AG08396 (cell line): ENCODE measurements around the gene NUP88.

Experiments
- DNase-seq: peaks from one replicate; pipeline ENCODE4 v3.0.0; 2012; ENCODE audit warnings: low spot score, mixed read lengths

NUP88 gene

DNA sequence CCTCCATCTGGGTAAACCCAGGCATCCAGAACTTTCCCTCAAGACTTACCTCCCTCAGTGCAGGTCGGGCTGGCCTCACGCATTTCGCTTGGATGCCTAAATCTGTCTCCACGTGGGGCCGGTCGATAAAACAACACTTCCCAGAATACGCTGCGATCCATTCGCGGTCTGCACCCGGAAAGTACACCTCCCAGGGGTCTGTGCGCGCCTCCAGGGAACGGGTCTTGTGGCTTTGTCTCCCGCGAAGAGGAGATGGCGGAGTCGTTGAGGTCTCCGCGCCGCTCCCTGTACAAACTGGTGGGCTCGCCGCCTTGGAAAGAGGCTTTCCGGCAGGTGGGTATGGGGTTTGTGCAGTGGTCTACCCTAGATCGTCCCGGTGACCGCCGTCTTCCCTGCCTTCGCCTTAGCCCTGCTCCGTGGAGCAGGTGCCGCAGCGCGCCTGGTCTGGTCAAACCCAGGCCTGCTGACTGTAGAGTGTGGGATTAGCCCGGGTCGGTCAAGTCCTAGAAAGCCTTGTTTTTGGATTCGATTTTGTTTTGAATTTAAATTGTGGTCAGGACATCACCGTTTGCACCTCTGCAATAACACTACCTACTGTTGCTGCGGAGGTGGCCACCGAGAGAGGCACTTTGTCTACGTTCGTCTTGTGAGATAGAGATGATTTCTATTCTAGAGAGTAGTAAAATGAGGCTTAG, 644 bp upstream of the NUP88 start, which contains the start of gene RPAIN:
Gene RPAIN (plus strand): TSS at position 224 of the 695 bp plus-strand sequence. CDS start 29 bp downstream, at position 253.
- peak; percentile 83 for DNase-seq

DNA sequence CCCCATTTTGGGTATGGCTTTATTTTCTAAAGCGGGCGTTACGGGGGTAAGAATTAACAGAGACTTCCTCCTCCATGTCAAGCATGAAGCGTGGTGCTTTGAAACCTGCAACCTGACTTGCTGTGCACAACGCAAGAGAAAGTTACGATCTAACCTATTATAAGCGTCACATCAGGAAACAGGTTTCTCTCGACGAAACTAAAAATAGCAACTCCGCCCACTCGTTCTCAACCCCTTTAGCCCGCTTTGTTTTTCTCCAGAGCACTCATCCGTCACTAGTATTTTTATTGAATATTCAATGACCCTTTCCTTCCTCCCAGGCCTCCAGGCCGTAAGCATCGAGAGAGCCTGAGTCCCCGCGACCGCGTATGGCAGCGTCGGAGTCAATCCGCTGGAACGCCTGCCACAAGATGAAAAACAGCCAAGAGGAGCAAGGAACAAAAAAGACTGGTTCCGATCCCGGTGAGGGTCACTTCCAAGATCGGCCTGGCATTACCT, 555 bp downstream of the NUP88 start:
- no peak for DNase-seq

DNA sequence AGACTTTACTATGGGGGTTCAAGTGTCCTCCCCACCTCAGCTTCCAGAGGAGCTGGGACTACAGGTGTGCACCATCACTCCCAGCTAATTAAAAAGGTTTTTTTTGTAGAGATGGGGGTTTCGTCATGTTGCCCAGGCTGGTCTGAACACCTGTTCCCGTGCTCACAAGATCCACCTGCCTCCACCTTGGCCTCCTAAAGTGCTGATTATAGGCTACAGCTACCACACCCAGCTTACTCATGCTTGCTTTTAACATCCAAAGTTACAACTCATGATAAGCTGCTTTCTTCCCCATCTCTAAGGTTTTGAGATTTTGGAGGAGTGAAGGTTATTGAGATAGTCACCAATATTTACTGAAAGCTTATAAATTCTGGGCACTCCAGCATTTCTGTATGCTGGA, 2.6 kb downstream of the NUP88 start:
- no peak for DNase-seq

DNA sequence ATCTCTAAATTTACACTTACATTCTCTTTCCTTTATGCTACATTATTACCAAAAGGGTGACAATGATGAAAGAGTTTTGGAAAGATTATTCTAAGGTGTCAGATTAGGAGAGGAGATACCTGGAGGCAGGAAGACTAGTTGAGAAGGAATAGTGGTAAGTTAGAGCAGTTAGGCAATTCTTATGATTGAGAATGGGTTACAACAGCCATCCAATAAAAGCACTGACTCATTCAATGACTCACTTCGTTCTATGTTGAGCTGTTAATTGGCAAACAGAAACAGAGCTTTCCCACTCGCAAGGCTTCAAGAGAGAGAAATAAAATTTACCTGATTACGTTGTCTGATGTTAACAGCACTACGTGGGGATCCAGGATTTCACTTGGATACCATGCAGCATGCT, 5.8 kb downstream of the NUP88 start:
- peak; percentile 36 for DNase-seq

DNA sequence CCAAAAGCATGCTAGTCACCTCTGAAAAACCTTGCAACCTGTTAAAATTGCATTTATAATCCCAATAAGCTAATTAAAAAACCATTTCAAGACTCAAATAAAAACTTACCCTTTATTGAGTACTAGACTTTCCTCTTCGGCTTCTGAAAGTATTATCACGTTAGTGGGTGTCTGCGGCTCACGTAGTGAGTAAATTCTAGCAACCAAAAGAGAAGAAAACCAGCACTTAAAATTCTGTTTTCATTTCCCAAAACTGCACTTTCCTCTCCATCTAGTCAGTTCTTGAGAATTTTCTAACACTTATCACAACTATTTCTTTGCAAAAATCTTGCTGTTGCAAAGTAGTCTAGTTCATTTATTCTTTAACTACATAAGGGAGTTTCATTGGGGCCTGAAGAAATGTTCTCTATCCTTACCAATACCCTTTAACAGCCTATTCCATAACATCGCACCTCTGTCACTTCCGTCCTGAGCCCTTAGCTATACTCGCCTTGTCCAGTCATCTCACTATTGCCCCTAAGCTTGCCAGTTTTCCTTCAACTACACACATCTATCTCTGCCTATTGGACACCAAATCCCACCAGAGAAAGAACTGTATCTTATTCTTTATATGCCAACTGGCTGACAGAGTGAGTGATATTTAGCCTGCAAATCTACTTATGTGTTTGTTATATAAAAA, 8.7 kb downstream of the NUP88 start:
- DNase-seq, result no peak

DNA sequence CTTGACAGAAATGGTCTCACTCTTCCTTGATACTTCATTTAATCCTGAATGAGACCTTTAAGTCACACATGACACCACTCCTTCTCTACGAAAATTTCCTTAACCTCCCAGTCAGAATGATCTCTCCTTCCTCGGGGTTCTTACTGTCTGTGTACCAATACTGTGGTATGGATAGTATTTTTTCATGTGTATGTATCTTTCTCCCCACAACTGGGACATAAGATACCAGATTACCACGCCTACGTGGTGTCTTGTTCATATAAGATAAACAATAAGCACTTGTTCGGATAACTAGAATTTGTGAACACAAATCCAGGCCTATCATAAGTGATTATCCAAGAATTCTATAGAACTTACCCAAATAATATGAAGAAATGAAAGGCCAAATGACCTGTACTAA, 11.3 kb downstream of the NUP88 start:
- no peak for DNase-seq

DNA sequence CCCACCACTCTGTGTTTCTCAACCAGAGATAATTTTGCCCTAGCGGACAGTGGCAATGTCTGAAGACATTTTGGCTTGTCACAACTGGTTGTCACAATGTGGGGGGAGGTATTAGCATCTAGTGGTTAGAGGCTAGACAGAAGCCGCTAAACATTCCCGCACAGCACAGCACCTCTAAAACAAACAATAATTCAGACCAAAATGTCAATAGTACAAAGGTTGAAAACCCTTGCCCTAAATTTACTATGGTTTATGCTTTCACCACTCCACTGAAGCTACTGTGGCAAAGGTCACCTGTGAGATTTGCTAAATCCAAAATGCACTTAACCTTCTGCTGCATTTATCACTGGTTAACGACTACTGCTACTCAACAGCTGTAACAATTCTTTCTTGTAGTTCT, 14.1 kb downstream of the NUP88 start:
- DNase-seq, result no peak

DNA sequence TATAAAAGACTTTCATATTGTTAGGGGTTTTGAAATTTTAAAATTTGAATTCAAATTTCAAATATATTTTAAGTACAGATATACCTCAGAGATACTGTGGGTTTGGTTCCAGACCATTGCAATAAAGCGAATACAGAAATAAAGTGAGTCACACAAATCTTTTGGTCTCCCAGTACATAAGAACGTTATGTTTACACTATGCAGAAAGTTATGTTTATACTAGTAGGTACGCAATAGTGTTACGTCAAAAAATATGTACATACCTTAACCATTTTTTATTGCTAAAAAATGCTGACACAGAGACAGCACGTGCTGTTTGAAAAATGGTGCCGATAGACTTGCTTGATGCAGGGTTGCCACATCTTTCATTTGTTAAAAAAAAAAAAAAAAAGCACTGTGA, 19.7 kb downstream of the NUP88 start:
- DNase-seq, result no peak

DNA sequence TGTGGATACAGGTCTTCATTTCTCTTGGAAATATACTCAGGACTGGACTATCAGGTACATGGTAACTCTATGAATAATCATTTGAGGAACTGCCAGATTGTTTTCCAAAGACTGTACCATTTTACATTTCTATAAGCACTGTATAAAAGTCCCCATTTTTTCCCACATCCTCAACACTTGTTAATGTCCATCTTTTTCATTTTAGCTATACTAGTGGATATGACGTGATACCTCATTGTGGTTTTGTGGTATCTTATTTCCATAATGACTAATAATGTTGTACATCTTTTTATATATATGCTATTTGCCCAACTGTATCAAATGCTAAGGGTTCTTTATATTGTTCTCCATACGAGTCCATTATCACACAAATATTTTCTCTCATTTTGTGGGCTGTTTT, 22.9 kb downstream of the NUP88 start:
- no peak for DNase-seq

DNA sequence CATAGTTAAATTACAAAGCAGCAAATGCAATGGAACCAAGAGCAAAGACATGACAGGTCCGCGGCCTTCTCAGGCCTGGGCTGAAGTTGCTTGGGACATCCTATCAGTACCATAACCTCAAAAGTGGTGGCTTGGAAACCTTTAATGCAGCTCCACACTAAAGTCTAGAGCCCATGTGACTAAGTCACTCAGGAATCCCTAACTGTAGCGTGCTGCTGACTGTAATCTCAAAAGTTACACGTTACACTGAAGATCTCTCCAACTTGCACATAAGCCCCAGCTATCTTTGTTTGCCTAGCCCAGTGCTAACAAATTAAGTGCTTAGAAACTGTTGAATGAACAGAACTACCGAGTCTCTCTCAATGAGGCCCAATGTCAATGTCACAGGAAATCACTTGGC, 27.8 kb downstream of the NUP88 start:
- no peak for DNase-seq

DNA sequence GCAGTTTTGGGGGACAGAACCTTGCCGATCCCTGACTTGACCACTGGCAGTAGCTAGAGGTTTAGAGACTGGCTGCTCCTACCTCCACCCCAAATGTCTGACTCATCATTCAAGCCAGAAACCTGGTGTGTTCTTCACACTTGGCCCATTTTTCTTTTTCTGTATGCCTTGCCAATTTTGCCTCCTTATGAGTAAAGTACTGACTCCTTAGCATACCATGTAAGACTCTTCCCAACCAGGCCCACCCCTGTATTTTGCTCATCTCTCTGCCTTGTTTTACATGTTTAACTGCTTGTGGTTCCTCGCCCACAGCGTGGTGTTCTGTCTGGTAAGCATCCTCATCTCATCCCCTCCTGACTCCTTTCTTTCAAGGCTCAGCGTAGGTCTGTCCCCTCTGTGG, 37.9 kb downstream of the NUP88 start:
- no peak for DNase-seq

DNA sequence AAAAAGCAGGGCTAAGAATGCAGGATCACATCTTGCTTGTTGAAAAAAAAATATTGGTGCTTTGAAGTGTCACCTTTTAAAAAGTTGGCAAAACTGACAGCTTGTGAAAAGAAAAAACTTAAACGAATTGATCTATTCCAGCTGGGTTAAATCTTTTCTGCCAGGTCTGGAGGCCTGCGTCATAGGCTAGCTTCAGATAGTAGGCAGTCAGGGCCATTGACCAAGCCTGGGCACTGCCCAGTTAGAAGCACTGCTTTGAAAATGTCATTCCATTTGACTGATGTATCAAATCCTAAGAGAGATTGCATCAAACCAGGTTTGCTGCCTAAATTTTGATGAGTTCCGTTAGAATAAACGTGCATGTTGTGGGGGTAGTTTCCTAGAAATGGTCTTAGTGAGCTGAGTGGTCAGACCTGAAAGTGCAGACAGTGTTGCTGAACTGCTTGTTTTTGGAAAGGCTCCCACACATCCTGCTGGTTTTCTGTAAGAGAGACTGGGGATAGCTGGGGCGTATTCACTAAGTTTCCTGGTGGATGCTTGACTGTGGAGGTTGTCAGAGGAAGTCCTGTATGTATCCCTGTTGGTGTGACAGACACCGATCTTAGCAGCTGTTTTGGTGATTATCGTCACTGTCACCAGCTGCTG, 38.8 kb downstream of the NUP88 start:
- DNase-seq, result no peak

DNA sequence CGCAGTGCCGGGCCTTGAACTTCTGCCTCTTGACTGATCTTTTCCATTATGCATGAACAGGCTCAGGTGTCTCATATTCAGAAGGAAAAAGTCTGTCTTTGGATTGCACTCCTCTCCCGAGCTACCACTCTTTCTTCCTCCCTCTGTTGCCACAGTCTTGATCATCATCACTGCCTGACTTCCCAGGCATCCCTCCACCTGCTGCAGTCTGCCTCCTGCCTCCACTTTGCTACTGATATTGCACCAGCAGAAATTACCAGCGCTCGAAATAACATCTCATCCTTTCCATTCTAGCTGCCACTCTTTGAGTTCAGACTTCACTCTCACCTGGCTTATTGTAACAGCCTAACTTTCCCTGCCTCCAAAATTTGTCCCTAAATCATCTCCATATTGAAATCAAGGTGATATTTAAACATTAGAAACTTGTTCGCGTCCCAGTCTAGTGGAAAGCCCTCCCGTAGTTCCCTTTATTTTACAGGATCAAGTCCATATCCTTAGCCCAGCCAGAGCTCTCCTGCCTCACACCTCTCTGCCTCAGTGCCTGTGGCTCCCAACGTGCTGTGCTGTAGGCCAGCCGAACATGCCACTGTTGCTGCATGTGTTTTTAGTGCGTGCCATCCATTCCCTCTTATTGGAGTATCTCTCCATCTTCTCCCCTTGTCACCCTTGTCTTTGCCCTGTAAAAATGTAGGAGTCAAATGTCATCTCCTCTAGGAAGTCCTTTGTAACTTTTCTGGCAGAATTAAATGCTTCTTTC, 39.9 kb downstream of the NUP88 start:
- DNase-seq, result no peak

DNA sequence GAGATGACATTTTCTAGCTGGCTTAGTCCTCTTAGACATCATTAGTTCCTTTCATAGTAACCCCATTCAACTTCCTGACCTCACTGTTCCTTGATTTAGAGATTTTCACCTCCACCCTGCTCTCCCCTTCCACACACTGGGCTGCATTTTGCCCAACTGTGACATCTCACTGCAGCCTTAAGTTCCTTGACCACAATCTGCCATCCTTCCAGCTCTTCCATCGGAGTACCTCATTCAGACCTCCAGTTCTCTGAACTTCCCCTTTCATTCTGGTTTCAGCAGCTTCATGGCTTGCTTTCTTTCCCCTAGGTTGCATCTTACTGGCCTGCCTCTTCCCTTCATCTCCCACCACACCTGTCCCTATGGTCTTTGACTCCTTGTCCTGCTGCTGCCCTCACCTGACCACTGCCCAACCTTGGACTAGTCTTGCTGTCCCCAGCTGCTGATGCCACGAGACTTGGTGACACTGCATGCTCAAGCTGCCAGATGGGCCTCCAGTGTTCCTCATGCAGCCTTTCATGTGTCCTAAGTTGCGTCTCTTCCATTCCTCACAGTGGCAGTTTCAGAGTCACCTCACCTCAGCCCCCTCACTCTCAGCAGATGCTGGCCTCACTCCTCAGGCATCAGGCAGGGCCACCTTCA, 40.8 kb downstream of the NUP88 start:
- DNase-seq, result no peak

DNA sequence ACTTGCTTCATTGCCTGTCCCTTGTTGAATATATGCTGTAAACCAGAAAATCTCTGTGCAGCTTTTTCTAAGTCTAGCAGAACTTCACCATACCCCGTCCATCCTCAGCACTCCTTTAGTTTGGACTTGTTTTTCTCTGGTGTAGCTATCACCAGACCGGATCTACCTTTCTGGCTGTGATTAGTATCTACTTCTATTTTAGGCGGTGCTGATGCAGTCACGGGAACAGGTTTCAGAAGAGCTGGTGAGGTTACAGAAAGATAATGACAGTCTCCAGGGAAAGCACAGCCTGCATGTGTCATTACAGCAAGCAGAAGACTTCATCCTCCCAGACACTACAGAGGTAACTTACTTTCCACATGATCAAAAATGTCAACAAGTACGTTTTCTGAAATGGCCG, 46.4 kb downstream of the NUP88 start:
- no peak for DNase-seq

DNA sequence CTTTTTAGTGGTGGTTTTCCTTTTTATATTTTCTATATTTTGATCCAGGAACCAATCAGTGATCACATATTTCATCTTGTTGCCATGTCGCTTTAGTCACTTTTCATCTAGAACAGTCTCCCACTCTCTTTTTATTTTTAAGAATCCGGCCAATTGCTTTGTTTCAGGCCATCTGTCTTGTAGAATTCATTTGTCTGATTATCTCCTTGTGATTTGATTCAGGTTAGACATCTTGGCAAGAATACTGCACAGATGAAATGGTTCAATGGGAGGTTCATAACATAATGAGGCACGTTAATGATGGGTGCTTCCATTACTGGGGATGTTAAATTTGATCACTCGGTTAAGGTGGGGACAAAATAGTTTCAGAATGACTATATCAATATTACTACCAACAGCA, 49.1 kb downstream of the NUP88 start:
- no peak for DNase-seq

DNA sequence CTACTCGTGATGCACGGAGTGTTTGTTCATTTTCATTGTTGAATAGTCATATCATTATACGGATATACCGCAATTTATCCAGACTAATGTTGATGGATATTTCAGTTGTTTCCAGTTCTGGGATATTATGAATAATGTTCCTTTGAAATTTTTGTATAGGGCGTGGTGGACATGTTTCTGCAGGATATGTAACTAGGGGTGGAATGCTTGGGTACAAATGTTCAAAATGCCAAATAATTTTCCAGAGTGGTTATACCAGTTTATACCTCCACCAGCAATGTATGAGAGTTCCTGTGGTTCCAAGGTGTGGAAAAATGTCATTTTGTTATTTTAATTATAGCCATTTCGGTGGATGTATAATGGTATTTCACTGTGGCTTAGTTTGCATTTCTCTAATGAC, 53.6 kb downstream of the NUP88 start:
- DNase-seq, result no peak

DNA sequence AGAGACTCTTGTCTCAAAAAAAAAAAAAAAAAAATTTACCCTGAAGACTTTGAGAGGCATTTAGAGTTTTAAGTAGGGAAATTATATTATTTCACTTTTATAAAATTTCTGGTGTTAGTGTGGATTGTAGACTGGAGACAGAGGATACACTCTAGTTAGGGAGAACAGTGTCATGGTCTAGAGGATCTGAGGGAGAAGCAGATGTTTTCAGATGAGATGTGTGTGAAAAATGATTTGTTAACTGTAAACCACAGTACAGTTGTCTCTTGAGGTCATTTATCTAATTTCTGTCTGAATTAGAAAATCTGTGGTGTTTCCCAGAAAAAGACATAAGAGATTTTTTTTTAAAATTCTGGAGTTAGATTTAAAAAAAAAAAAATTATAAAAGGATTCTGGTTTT, 54.8 kb downstream of the NUP88 start:
- DNase-seq, result no peak

DNA sequence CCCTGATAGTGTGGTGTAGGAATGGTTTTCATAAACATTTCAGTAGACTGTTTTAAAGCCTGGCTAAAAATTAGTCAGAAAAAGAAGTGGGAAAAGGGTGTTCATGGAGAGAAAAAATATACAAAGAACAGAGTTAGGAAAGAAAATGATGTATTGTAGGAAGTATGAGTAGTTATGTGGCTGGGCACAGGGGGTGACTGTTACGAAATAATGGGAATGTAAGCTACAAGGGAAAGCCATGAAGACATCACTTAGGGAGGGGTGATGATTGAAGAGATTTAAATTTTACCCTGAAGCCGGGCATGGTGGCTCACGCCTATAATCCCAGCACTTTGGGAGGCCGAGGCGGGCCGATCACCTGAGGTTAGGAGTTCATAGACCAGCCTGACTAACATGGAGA, 55.3 kb downstream of the NUP88 start:
- peak; percentile 43 for DNase-seq

DNA sequence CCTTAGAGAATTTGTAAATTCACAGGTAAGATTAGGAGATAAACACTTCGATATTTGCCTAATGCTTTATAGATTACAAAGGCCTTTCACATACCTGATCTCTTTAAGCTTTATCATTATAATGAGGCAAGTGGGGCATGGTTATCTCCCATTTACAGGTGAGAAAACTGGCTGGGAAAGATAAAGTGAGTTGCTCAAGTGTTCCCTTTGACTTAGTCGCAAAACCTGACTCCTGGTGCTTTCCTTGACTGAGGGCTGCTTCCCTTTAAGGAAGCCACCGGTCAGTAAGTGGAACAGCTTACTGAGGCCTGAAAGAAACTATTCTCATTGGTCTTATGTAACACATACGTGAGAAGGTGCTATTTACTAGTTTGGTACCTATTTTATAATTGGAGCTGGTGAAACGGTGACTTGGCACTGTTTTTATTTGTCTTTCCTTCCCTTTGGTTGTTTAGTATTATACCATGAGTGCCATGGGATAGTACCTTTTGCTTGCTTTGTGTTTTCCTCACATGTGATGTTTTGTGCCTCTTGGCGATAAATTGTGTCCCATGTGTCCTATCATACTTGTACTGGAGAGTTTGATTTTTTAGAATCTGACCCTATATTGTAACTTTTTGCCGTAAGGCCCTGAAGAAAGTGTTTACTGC, 57.2 kb downstream of the NUP88 start:
- no peak for DNase-seq

DNA sequence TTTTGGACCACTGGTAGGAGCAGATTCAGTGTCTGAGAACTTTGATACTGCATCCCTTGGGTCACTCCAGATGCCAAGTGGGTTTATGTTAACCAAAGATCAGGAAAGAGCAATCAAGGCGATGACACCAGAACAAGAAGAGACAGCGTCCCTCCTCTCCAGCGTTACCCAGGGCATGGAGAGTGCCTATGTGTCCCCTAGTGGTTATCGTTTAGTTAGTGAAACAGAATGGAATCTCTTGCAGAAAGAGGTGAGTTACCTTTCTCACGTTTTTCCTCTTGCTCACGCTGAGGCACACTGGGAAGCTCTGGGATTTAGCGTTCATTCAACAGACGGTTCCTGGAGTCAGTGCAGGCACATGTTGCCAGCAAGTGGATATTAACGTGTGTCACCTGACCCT, 58.0 kb downstream of the NUP88 start:
- DNase-seq, result no peak
